A549 (cell line): Measurements from ENCODE around the gene DHX34. TPM values are rescaled to one million over a fixed set of nuclear protein-coding genes. Genes with fewer than 3 reads are reported as not detected.

Experiments used
- polyA plus RNA-seq, 4 experiments: library from polyadenylated mRNA; depleted of rRNA in 3 of 4; stranded (reverse); fragments of >200 nt; fragmentation: RNase III in 1 of 4; extraction: RNeasy Plus Mini Kit Qiagen cat#74134 plus additional on column Dnase treatment in 1 of 4; gene quantifications; 2 replicates in 3 of 4; 3 replicates in 1 of 4; pipeline ENCODE4 v1.2.3, GENCODE V29; 2011 to 2017

Gene DHX34
- polyA plus RNA-seq, 2 of the 4 experiments (the other 2 are of a cell fraction) = 12.4 to 24.5 TPM

Other genes with a start within 250 kb of the DHX34 start
- gene ZC3H4, start 235.5 kb upstream of the DHX34 start, polyA plus RNA-seq (2011; rRNA removed) = 7.7 and 9.6 TPM in 2 replicates
- gene ZC3H4, start 235.5 kb upstream of the DHX34 start, polyA plus RNA-seq (2017; fragmentation: RNase III; extraction: RNeasy Plus Mini Kit Qiagen cat#74134 plus additional on column Dnase treatment) = 29.7 to 37.9 TPM (median 33.4 TPM) in 3 replicates
- 229 and 249 TPM in 2 replicates for gene SAE1, start 218.5 kb upstream of the DHX34 start, polyA plus RNA-seq (2011; rRNA removed)
- 187 to 206 TPM (median 205 TPM) in 3 replicates for gene SAE1, start 218.5 kb upstream of the DHX34 start, polyA plus RNA-seq (2017; fragmentation: RNase III; extraction: RNeasy Plus Mini Kit Qiagen cat#74134 plus additional on column Dnase treatment)
- gene BBC3, start 118.1 kb upstream of the DHX34 start, polyA plus RNA-seq (2011; rRNA removed) = 3.6 and 6.0 TPM in 2 replicates
- gene BBC3, start 118.1 kb upstream of the DHX34 start, polyA plus RNA-seq (2017; fragmentation: RNase III; extraction: RNeasy Plus Mini Kit Qiagen cat#74134 plus additional on column Dnase treatment) = 8.9 to 9.4 TPM (median 8.9 TPM) in 3 replicates
- 6.5 and 9.4 TPM in 2 replicates for gene CCDC9, start 92.8 kb upstream of the DHX34 start, polyA plus RNA-seq (2011; rRNA removed)
- 22.2 to 25.7 TPM (median 24.6 TPM) in 3 replicates for gene CCDC9, start 92.8 kb upstream of the DHX34 start, polyA plus RNA-seq (2017; fragmentation: RNase III; extraction: RNeasy Plus Mini Kit Qiagen cat#74134 plus additional on column Dnase treatment)
- 1.5 and 1.6 TPM in 2 replicates for gene INAFM1, start 74.4 kb upstream of the DHX34 start, polyA plus RNA-seq (2011; rRNA removed)
- 4.6 to 5.7 TPM (median 5.5 TPM) in 3 replicates for gene INAFM1, start 74.4 kb upstream of the DHX34 start, polyA plus RNA-seq (2017; fragmentation: RNase III; extraction: RNeasy Plus Mini Kit Qiagen cat#74134 plus additional on column Dnase treatment)
- 3.4 and 3.5 TPM in 2 replicates for gene C5AR1, start 39.5 kb upstream of the DHX34 start, polyA plus RNA-seq (2011; rRNA removed)
- gene C5AR1, start 39.5 kb upstream of the DHX34 start, polyA plus RNA-seq (2017; fragmentation: RNase III; extraction: RNeasy Plus Mini Kit Qiagen cat#74134 plus additional on column Dnase treatment) = 1.4 to 1.6 TPM (median 1.5 TPM) in 3 replicates
- 0.28 and 0.36 TPM in 2 replicates for gene C5AR2, start 17.1 kb upstream of the DHX34 start, polyA plus RNA-seq (2011; rRNA removed)
- gene C5AR2, start 17.1 kb upstream of the DHX34 start, polyA plus RNA-seq (2017; fragmentation: RNase III; extraction: RNeasy Plus Mini Kit Qiagen cat#74134 plus additional on column Dnase treatment) = 0.13 to 0.25 TPM (median 0.17 TPM) in 3 replicates
- 16.5 and 19.2 TPM in 2 replicates for gene MEIS3, start 70.2 kb downstream of the DHX34 start, polyA plus RNA-seq (2011; rRNA removed)
- gene MEIS3, start 70.2 kb downstream of the DHX34 start, polyA plus RNA-seq (2017; fragmentation: RNase III; extraction: RNeasy Plus Mini Kit Qiagen cat#74134 plus additional on column Dnase treatment) = 21.8 to 31.4 TPM (median 27.1 TPM) in 3 replicates
- 0.12 and 0.35 TPM in 2 replicates for gene SLC8A2, start 122.6 kb downstream of the DHX34 start, polyA plus RNA-seq (2011; rRNA removed)
- 0.15 to 0.30 TPM (median 0.17 TPM) in 3 replicates for gene SLC8A2, start 122.6 kb downstream of the DHX34 start, polyA plus RNA-seq (2017; fragmentation: RNase III; extraction: RNeasy Plus Mini Kit Qiagen cat#74134 plus additional on column Dnase treatment)
- gene KPTN, start 134.9 kb downstream of the DHX34 start, polyA plus RNA-seq (2011; rRNA removed) = 10.6 and 12.5 TPM in 2 replicates
- 20.6 to 22.1 TPM (median 20.8 TPM) in 3 replicates for gene KPTN, start 134.9 kb downstream of the DHX34 start, polyA plus RNA-seq (2017; fragmentation: RNase III; extraction: RNeasy Plus Mini Kit Qiagen cat#74134 plus additional on column Dnase treatment)
- gene NAPA, start 165.7 kb downstream of the DHX34 start, polyA plus RNA-seq (2011; rRNA removed) = 69.6 and 74.3 TPM in 2 replicates
- 92.5 to 101 TPM (median 94.2 TPM) in 3 replicates for gene NAPA, start 165.7 kb downstream of the DHX34 start, polyA plus RNA-seq (2017; fragmentation: RNase III; extraction: RNeasy Plus Mini Kit Qiagen cat#74134 plus additional on column Dnase treatment)
- not detected in 2 replicates for gene ZNF541, start 223.8 kb downstream of the DHX34 start, polyA plus RNA-seq (2011; rRNA removed)
- not detected in 3 replicates for gene ZNF541, start 223.8 kb downstream of the DHX34 start, polyA plus RNA-seq (2017; fragmentation: RNase III; extraction: RNeasy Plus Mini Kit Qiagen cat#74134 plus additional on column Dnase treatment)